GM19455 (cell line): Measurements from ENCODE around the gene TRPM6.

ENCODE experiments used
- ATAC-seq: cut with Tn5 transposase; IDR thresholded peaks from one replicate; pipeline ENCODE4 v1.9.1; 2021; ENCODE audit not compliant: unreplicated experiment

TRPM6 gene

DNA sequence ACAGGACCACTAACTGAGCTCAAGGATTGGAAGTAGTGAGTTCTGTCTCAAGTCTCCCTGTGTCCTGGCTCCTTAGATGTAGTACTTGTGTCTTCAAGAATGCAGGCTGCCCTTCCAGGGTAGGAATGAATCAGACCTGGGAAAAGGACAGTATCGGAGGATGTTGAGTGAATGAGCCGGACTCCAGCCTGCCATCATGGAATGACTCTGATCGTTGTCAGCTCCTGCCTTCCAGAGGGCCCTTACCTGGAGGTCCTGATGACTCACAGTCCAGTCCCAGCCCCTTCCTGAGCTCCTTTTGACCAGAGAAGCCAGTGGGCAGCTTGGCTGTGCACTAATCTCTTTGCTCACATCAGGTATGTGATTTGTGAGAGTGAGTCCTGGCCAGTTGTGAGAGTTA, 161.1 kb downstream of the TRPM6 start:
- ATAC-seq = no peak

DNA sequence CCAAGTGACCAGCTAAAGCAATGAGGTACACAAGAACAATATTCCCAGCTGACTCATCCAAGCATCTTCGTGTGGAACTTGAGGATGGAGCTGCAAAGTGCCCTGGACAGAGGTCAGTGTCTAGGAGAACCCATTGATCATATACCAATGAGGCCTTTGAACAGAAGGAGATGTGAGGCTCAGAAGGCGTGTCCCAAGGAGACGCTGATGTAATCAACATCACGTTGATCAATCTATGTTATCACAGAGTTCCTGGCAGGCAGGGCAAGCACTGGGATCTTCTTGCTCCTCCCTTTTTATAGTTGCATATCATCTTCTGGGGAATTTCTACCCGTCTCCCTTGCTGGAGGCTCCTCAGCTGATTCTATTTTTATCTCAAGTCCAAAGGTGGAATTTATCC, 163.4 kb downstream of the TRPM6 start:
- no peak for ATAC-seq

- no peak for ATAC-seq
Observed at GRCh38 chr9:74721696-74722660, 165.7 kb downstream of the TRPM6 start.

- ATAC-seq = no peak
Observed at GRCh38 chr9:74719306-74719705, 168.4 kb downstream of the TRPM6 start.

GRCh38 chr9:74718709-74719108, 169.0 kb downstream of the TRPM6 start:
- no peak for ATAC-seq

DNA sequence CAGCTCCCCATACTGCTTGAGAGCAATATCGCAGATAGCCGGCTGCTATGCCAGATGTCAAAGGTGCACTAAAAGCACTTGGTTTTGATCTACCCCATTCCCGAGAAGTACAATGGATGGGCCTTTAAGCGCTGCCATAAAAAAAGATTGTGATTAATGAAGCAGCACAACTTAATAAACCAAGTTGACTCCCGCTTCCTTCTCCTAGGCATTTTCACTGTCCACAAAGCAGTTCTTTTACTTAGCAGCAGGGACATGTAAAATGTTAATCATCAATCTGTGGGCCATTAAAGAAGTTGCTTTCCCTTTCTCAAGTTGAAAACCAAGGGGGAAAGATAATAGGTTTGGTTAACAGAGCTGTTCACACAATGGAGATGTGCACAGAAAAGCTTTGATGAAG, 176.4 kb downstream of the TRPM6 start:
- ATAC-seq = no peak

- no peak for ATAC-seq
Observed at GRCh38 chr9:74697535-74697934, 190.2 kb downstream of the TRPM6 start.

DNA sequence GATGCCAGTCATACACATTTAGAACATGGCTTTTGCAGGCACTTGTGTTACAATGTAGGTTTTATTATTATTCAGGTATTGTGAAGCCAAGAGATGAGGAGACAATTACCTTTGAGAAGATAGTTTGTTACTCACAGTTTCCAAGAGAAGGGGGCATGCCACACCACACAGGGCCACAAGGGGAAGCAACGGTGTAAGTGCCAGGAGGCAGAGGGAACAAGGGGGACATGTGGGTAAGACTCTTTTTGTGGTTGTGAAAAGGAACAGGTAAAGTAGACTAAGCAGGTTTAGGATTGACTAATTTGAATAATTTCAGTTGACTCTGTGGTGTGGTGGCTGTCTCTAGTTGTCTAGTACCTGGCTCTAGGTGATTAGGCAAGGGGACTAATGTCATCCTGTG, 191.2 kb downstream of the TRPM6 start:
- no peak for ATAC-seq

DNA sequence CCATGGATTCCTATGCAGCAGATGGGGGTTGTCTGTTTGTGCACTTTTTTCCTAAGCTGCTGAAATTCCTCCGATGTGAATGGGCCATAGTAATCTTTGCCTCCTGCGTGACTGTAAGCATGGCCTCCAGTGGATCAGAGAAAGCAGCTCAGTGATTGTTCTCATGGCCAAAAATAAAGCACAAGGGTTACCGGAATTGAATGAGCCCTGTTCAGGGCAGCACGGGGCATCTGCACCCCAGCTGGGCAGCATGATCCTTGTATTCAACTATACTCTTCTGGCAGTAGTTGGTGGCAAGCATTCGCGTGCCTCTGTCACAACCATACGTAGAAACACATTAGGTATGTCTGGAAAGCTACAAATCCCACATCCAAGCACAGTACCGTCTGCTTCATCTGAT, 196.7 kb downstream of the TRPM6 start:
- ATAC-seq = no peak

- ATAC-seq = no peak
Observed at GRCh38 chr9:74683322-74683721, 204.4 kb downstream of the TRPM6 start.

- ATAC-seq = no peak
Observed at GRCh38 chr9:74681906-74682305, 205.8 kb downstream of the TRPM6 start.

DNA sequence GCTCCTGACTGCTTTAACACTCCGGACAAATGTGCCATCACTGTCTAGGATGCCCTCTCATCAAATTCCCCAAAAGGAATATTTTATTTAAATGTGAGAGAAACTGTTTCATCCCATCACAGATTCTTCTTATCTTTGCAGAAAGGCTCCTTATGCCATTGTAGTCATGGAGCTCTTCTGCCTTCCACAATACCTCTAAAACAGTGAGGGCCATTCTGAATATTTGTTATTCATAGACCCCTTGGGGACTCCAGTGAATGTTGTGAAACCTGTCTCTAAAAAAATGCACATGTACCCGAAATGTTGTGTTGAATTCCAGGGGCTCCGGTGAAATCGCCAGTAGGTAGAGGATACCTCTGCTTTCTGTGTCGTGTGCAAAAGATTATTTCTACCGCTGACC, 213.6 kb downstream of the TRPM6 start:
- ATAC-seq = no peak
